Spleen (tissue), 7 donors: ENCODE results near the gene ZRANB1.

Experiments
- POLR2A ChIP-seq, 3 donors: fragments of 450-650 bp; IDR thresholded peaks; one replicate each; pipeline ENCODE4 v1.5.1; 2017; ENCODE audit warnings: antibody characterized with exemption in 3 of 3, mild to moderate bottlenecking in 1 of 3
- TF ChIP-seq, protein P1 (sequence below), 11 experiments: fragments of 200-600 bp in 7 of 11; fragments of 450-650 bp in 4 of 11; sonication (generic) in 4 of 11; IDR thresholded peaks in 8 of 11; conservative IDR thresholded peaks in 3 of 11; 1 replicate in 7 of 11; 2 replicates in 4 of 11; pipeline versions ENCODE4 v1.4.0 to v1.8.0; 2016 to 2021; ENCODE audit warnings: antibody characterized with exemption in 11 of 11, inconsistent platforms in 4 of 11, mild to moderate bottlenecking in 1 of 11
- donor health status: DM: no; HTN: no; CAD: no; lungs with moderate emphysema.
- donor health status: DM: no; HTN: no; CAD: no.
- donor health status: DM: no; HTN: no; CAD: no.

DNA sequence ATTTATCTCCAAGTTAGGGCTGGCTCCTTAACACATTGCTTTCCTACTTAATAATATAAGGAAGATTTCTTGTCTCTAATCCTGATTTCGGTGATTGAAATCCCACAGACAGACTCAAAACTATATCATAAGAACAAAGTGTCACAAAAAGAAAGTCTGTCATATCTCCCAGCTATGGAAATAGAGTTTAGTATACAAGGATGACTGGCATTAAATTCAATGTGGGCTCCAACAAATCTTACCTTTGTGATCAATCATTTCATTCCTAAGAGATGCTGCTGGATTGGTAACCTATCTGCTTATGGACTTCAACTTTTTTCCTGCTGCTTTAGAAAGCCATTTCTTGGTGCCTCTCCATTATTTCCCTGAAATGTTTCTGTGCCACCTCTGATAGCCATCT lies 39.5 kb upstream of the ZRANB1 start:
- TF ChIP-seq, protein P1, sequence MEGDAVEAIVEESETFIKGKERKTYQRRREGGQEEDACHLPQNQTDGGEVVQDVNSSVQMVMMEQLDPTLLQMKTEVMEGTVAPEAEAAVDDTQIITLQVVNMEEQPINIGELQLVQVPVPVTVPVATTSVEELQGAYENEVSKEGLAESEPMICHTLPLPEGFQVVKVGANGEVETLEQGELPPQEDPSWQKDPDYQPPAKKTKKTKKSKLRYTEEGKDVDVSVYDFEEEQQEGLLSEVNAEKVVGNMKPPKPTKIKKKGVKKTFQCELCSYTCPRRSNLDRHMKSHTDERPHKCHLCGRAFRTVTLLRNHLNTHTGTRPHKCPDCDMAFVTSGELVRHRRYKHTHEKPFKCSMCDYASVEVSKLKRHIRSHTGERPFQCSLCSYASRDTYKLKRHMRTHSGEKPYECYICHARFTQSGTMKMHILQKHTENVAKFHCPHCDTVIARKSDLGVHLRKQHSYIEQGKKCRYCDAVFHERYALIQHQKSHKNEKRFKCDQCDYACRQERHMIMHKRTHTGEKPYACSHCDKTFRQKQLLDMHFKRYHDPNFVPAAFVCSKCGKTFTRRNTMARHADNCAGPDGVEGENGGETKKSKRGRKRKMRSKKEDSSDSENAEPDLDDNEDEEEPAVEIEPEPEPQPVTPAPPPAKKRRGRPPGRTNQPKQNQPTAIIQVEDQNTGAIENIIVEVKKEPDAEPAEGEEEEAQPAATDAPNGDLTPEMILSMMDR (IDR thresholded peaks at IDR 0.05 in 8 of 11, conservative IDR thresholded peaks at IDR 0.05 in 3 of 11): no peak
- TF ChIP-seq POLR2A (IDR thresholded peaks at IDR 0.05): no peak
